Testis (tissue), 3 donors: Measurements from ENCODE around the gene CRAT. TPM values are rescaled to one million over a fixed set of nuclear protein-coding genes. Genes with fewer than 3 reads are reported as not detected.

Source experiments
- DNase-seq: peaks from one replicate; pipeline ENCODE4 v3.0.0-alpha.2; 2019
- H3K27ac ChIP-seq, 2 donors: fragments of 200-600 bp; sonication (generic); one replicate each; pipeline ENCODE4 v1.5.1; 2019
- H3K27me3 ChIP-seq: fragments of 200-600 bp; sonication (generic); one replicate; pipeline ENCODE4 v1.5.1; 2019
- H3K36me3 ChIP-seq: fragments of 200-600 bp; sonication (generic); one replicate; pipeline ENCODE4 v1.5.1; 2017; ENCODE audit warnings: low read depth; ENCODE audit errors: missing control alignments
- H3K4me1 ChIP-seq: fragments of 200-600 bp; sonication (generic); one replicate; pipeline ENCODE4 v1.5.1; 2019
- H3K4me3 ChIP-seq, 2 donors: fragments of 200-600 bp; sonication (generic); one replicate each; pipeline ENCODE4 v1.5.1; 2017 to 2019
- H3K9me3 ChIP-seq: fragments of 200-600 bp; sonication (generic); one replicate; pipeline ENCODE4 v1.5.1; 2017
- CTCF ChIP-seq, 3 experiments: fragments of 450-650 bp in 2 of 3; fragments of 200-600 bp in 1 of 3; sonication (generic) in 1 of 3; IDR thresholded peaks; one replicate each; pipeline ENCODE4 v1.5.1; 2016 to 2019; ENCODE audit warnings: antibody characterized with exemption in 3 of 3, mild to moderate bottlenecking in 2 of 3, moderate library complexity in 1 of 3
- POLR2A ChIP-seq: fragments of 450-650 bp; IDR thresholded peaks from one replicate; pipeline ENCODE4 v1.6.1; 2017; ENCODE audit warnings: antibody characterized with exemption, mild to moderate bottlenecking, moderate library complexity
- WGBS, 2 donors: methylation state at CpG; one replicate each; pipeline ENCODE4 v1.1.5; 2018; 5-methylcytosine and 5-hydroxymethylcytosine counted together
- intact Hi-C: fragments of 100-400 bp; cut with DNase I; formaldehyde crosslinking; loops from one replicate; pipeline ENCODE4 v1.15.1; 2023; ENCODE audit warnings: low total_unique reads
- polyA plus RNA-seq: library from polyadenylated mRNA; stranded (reverse); fragments of 350-450 nt; fragmentation: Illumina TruSeq; extraction: RNeasy Lipid Tissue Mini Kit (QIAGEN cat#74804); gene quantifications from one replicate; pipeline ENCODE4 v1.2.3, GENCODE V29; 2014; ENCODE audit warnings: low read depth, low replicate concordance; ENCODE audit not compliant: insufficient read depth
- total RNA-seq, 2 donors: library from RNA; depleted of rRNA; stranded (reverse); fragments of >200 nt; gene quantifications; one replicate each; pipeline ENCODE4 v1.2.3, GENCODE V29; 2016

Gene CRAT
- total and polyA plus RNA-seq, 3 donors from 2014 or later = 188 to 451 (median 272) TPM

GRCh38 chr9:129142138-129142935 lies 31.7 kb upstream of the CRAT start:
- Histone ChIP-seq H3K27ac (peak overlapping the region; percentile 96 to 98), H3K27me3 (no peaks in the 10 kb centered on the region), H3K4me3 (no peak overlapping the region), H3K9me3 (no peaks in the 10 kb centered on the region), H3K4me1 (peaks cover 92% of the 10 kb centered on the region), H3K36me3 (no peaks in the 10 kb centered on the region)
- TF ChIP-seq CTCF (IDR thresholded peaks at IDR 0.05) (no peak), POLR2A (no peak)
- 63 to 76% methylated on average over 7 to 15 of the region's 15 CpGs for WGBS, 2 donors
- no peak for DNase-seq
- intact Hi-C loops = loop anchor here (10.0 kb wide), 1 partner anchor 342 kb away; no protein-coding TSS in a partner anchor

GRCh38 chr9:129141066-129142041 lies 30.8 kb upstream of the CRAT start:
- Histone ChIP-seq H3K36me3 (no peaks in the 10 kb centered on the region), H3K9me3 (no peaks in the 10 kb centered on the region), H3K4me1 (peaks cover 84% of the 10 kb centered on the region), H3K27ac (peak overlapping the region; percentile 96 to 98), H3K4me3 (peak overlapping the region in 1 of 2 donors; percentile 9), H3K27me3 (no peaks in the 10 kb centered on the region)
- TF ChIP-seq POLR2A (no peak), CTCF (IDR thresholded peaks at IDR 0.05) (no peak)
- 25 to 40% methylated on average over 10 to 13 of the region's 13 CpGs for WGBS, 2 donors
- intact Hi-C loops = loop anchor here (10.0 kb wide), 1 partner anchor 343 kb away; no protein-coding TSS in a partner anchor
- peak; percentile 71 for DNase-seq

- no peak for TF ChIP-seq CTCF (IDR thresholded peaks at IDR 0.05)
- TF ChIP-seq POLR2A = no peak
- H3K27ac ChIP-seq = peak overlapping the region; percentile 96 to 98
- no peaks in the 10 kb centered on the region for H3K27me3 ChIP-seq
- H3K4me3 ChIP-seq = peak overlapping the region in 1 of 2 donors; percentile 9
- no peaks in the 10 kb centered on the region for H3K9me3 ChIP-seq
- DNase-seq = no peak
- intact Hi-C loops = loop anchor here (10.0 kb wide), 1 partner anchor 344 kb away; no protein-coding TSS in a partner anchor
- H3K36me3 ChIP-seq = no peaks in the 10 kb centered on the region
- WGBS, 2 donors = 17 to 31% methylated on average over 7 to 8 of the region's 8 CpGs
- H3K4me1 ChIP-seq = peaks cover 76% of the 10 kb centered on the region
These were observed 29.9 kb upstream of the CRAT start for GRCh38 chr9:129140397-129141065.

- no peaks in the 10 kb centered on the region for H3K27me3 ChIP-seq
- DNase-seq = peak; percentile 94
- WGBS, 2 donors = 0% methylated on average over 10 to 11 of the region's 11 CpGs
- H3K27ac ChIP-seq = peak overlapping the region; percentile 96 to 98
- H3K36me3 ChIP-seq = no peaks in the 10 kb centered on the region
- H3K4me3 ChIP-seq = peak overlapping the region in 1 of 2 donors; percentile 9
- TF ChIP-seq CTCF (IDR thresholded peaks at IDR 0.05) = no peak
- no peaks in the 10 kb centered on the region for H3K9me3 ChIP-seq
- peaks cover 71% of the 10 kb centered on the region for H3K4me1 ChIP-seq
- intact Hi-C loops = loop anchor here (5.0 to 10.0 kb wide), 3 partner anchors 345 to 645 kb away; no protein-coding TSS in a partner anchor
These were observed 29.4 kb upstream of the CRAT start for GRCh38 chr9:129139993-129140396.
